ENCODE results near the gene CARD8. TPM values are rescaled to one million over a fixed set of nuclear protein-coding genes. Genes with fewer than 3 reads are reported as not detected.

The CARD8 gene
- polyA plus RNA-seq, 4 donors, result 52.7 to 63.3 (median 56.4) TPM

- no peak for DNase-seq (ENCODE audit: low read depth in 4 of 4, low spot score in 3 of 4)
Observed at GRCh38 chr19:48218997-48219396, 36.7 kb downstream of the CARD8 start.

- DNase-seq (ENCODE audit: low read depth in 4 of 4, low spot score in 3 of 4), result no peak
Observed at GRCh38 chr19:48216933-48217332, 38.8 kb downstream of the CARD8 start.

- DNase-seq (ENCODE audit: low read depth in 4 of 4, low spot score in 3 of 4), result no peak
Observed at GRCh38 chr19:48213959-48214358, 41.8 kb downstream of the CARD8 start.

- no peak for DNase-seq (ENCODE audit: low read depth in 4 of 4, low spot score in 3 of 4)
Observed at GRCh38 chr19:48210005-48210404, 45.7 kb downstream of the CARD8 start.

GRCh38 chr19:48206397-48207093 is 49.2 kb downstream of the CARD8 start:
- DNase-seq (ENCODE audit: low read depth in 4 of 4, low spot score in 3 of 4), result no peak

- DNase-seq (ENCODE audit: low read depth in 4 of 4, low spot score in 3 of 4), result peak; percentile 90 to 96 (median 90)
Observed at GRCh38 chr19:48203794-48204628, 51.7 kb downstream of the CARD8 start.

GRCh38 chr19:48203222-48203793 is 52.4 kb downstream of the CARD8 start:
- no peak for DNase-seq (ENCODE audit: low read depth in 4 of 4, low spot score in 3 of 4)

- DNase-seq (ENCODE audit: low read depth in 4 of 4, low spot score in 3 of 4), result no peak
Observed at GRCh38 chr19:48196933-48197665, 58.6 kb downstream of the CARD8 start.

GRCh38 chr19:48196321-48196763 is 59.4 kb downstream of the CARD8 start:
- no peak for DNase-seq (ENCODE audit: low read depth in 4 of 4, low spot score in 3 of 4)

GRCh38 chr19:48194844-48195830 is 60.6 kb downstream of the CARD8 start:
- no peak for DNase-seq (ENCODE audit: low read depth in 4 of 4, low spot score in 3 of 4)

GRCh38 chr19:48194041-48194843 is 61.5 kb downstream of the CARD8 start:
- DNase-seq (ENCODE audit: low read depth in 4 of 4, low spot score in 3 of 4), result no peak

- DNase-seq (ENCODE audit: low read depth in 4 of 4, low spot score in 3 of 4), result no peak
Observed at GRCh38 chr19:48192750-48193149, 63.0 kb downstream of the CARD8 start.

GRCh38 chr19:48190885-48191284 is 64.8 kb downstream of the CARD8 start:
- no peak for DNase-seq (ENCODE audit: low read depth in 4 of 4, low spot score in 3 of 4)

GRCh38 chr19:48190288-48190884 is 65.3 kb downstream of the CARD8 start:
- no peak for DNase-seq (ENCODE audit: low read depth in 4 of 4, low spot score in 3 of 4)

GRCh38 chr19:48186541-48186991 is 69.1 kb downstream of the CARD8 start:
- no peak for DNase-seq (ENCODE audit: low read depth in 4 of 4, low spot score in 3 of 4)

GRCh38 chr19:48186015-48186414 is 69.7 kb downstream of the CARD8 start:
- no peak for DNase-seq (ENCODE audit: low read depth in 4 of 4, low spot score in 3 of 4)

- no peak for DNase-seq (ENCODE audit: low read depth in 4 of 4, low spot score in 3 of 4)
Observed at GRCh38 chr19:48183356-48183755, 72.4 kb downstream of the CARD8 start.

GRCh38 chr19:48182434-48182833 is 73.3 kb downstream of the CARD8 start:
- DNase-seq (ENCODE audit: low read depth in 4 of 4, low spot score in 3 of 4), result no peak

Measured in left renal pelvis (tissue), 4 donors.